OCI-LY7 (cell line): ENCODE measurements around the gene ADGRF4. TPM values are rescaled to one million over a fixed set of nuclear protein-coding genes. Genes with fewer than 3 reads are reported as not detected.

Experiments
- BruUV-seq: library from RNA; stranded (reverse); fragments of 400-500 nt; replicated peaks from 2 replicates; lab custom pipeline; 2021; lab: Mats Ljungman, UMichigan
- CTCF ChIA-PET: fragments of 300-600 bp; sonication (Branson Sonifier 250); formaldehyde crosslinking; loops from one replicate; lab custom pipeline; 2022; ENCODE audit warnings: antibody characterized with exemption; ENCODE audit not compliant: unreplicated experiment; lab: Charles Lee
- POLR2A ChIA-PET: fragments of 300-600 bp; sonication (Branson Sonifier 250); formaldehyde crosslinking; loops from one replicate; lab custom pipeline; 2022; ENCODE audit warnings: antibody characterized with exemption; lab: Charles Lee
- DNase-seq: peaks from one replicate; pipeline ENCODE4 v3.0.0-alpha.2; 2015; ENCODE audit warnings: low spot score
- H2AFZ ChIP-seq: fragments of 200-600 bp; sonication (generic), shearing (Covaris generic); 2 replicates; pipeline ENCODE4 v1.6.1; 2014; ENCODE audit warnings: mild to moderate bottlenecking, antibody characterized with exemption, low read length, moderate library complexity
- H3K27ac ChIP-seq: fragments of 200-600 bp; sonication (generic); 2 replicates; pipeline ENCODE4 v1.5.1; 2014; ENCODE audit warnings: mixed run types, low read depth, mild to moderate bottlenecking, moderate library complexity, low read length, inconsistent platforms; ENCODE audit not compliant: poor library complexity, severe bottlenecking
- H3K36me3 ChIP-seq: fragments of 200-600 bp; sonication (generic); 2 replicates; pipeline ENCODE4 v1.6.1; 2014; ENCODE audit warnings: mild to moderate bottlenecking, antibody characterized with exemption, low read length, moderate library complexity, mixed read lengths; ENCODE audit not compliant: insufficient read depth
- H3K4me1 ChIP-seq: fragments of 200-600 bp; sonication (generic); 2 replicates; pipeline ENCODE4 v1.5.1; 2014; ENCODE audit warnings: mild to moderate bottlenecking, low read length; ENCODE audit not compliant: insufficient read depth, poor library complexity, severe bottlenecking
- H3K4me2 ChIP-seq: fragments of 200-600 bp; sonication (generic); 2 replicates; pipeline ENCODE4 v1.6.1; 2014; ENCODE audit warnings: mild to moderate bottlenecking, low read length
- H3K4me3 ChIP-seq: fragments of 200-600 bp; sonication (generic); 2 replicates; pipeline ENCODE4 v1.5.1; 2014; ENCODE audit warnings: mild to moderate bottlenecking, low read depth, low read length; ENCODE audit not compliant: poor library complexity, severe bottlenecking
- H3K79me2 ChIP-seq: fragments of 200-600 bp; sonication (generic); 2 replicates; pipeline ENCODE4 v1.6.1; 2016; ENCODE audit warnings: low read depth, mild to moderate bottlenecking, low read length, moderate library complexity, mixed read lengths; ENCODE audit not compliant: insufficient read depth
- H3K9me2 ChIP-seq: fragments of 200-600 bp; sonication (generic); 2 replicates; pipeline ENCODE4 v1.6.1; 2016; ENCODE audit warnings: mild to moderate bottlenecking, low read length, mixed read lengths; ENCODE audit not compliant: insufficient read depth
- H3K9me3 ChIP-seq: fragments of 200-600 bp; sonication (generic); 2 replicates; pipeline ENCODE4 v1.6.1; 2014; ENCODE audit warnings: mild to moderate bottlenecking, mixed run types, low read length, mixed read lengths
- H4K20me1 ChIP-seq: fragments of 200-600 bp; sonication (generic); 2 replicates; pipeline ENCODE4 v1.6.1; 2014; ENCODE audit warnings: mild to moderate bottlenecking, antibody characterized with exemption, low read length, moderate library complexity, mixed read lengths; ENCODE audit not compliant: insufficient read depth
- EZH2phosphoT487 ChIP-seq: fragments of 200-600 bp; sonication (generic); IDR thresholded peaks from 2 replicates; pipeline ENCODE4 v1.6.1; 2018; ENCODE audit warnings: low read depth, borderline replicate concordance, mild to moderate bottlenecking, mixed run types, antibody characterized with exemption, low read length, moderate library complexity, mixed read lengths
- intact Hi-C: fragments of 100-400 bp; cut with micrococcal nuclease; formaldehyde crosslinking; loops from one replicate; pipeline ENCODE4 v1.10.0; 2022; ENCODE audit not compliant: unreplicated experiment
- total RNA-seq, 2 experiments: library from RNA; depleted of rRNA in 1 of 2; stranded (reverse); fragments of >200 nt in 1 of 2; shearing (Covaris generic) in 1 of 2; gene quantifications; 2 replicates each; pipeline ENCODE4 v1.2.3, GENCODE V29; 2014 to 2022
- TF ChIP-seq, protein P1 (sequence below): fragments of 200-600 bp; sonication (generic); conservative IDR thresholded peaks from 2 replicates; pipeline ENCODE4 v1.5.1; 2014; ENCODE audit warnings: mild to moderate bottlenecking, antibody characterized with exemption, low read length, moderate library complexity, mixed read lengths

Gene ADGRF4
- total RNA-seq, 2 experiments from 2014 or later, result not detected

DNA sequence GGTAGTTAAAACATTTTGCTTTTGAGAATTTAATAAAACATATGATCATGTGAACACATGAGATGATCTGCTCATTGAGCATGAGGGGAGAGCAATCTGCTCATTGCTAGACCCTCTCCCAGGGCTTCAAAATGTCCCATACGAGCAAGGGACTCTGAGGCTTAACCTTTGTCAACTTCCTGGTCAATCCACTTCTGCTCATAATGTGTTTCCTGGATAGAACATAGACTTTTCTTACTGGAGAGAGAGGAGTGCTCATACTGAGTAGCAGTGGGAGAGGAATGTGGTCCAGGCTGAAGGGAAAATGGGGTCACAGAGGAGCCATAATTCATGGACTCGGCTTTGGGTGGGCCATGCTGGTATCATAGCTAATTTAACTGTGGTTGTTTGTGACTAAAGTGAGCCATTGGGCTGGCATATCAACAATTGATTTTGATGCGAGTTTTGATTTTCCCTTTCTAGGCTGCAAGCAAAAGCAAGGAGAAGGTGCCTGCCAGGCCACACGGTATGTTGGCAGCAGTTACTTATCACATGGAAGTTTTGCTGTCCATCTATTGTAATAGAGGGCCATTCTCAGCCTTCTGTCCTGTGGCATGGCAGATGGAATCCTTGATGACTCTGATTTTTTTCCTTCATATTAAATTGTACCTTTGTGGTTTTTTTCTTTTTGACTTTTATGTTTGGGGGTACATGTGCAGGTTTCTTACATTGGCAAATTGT lies 20.8 kb upstream of the ADGRF4 start:
- no peak for DNase-seq
- H2AFZ ChIP-seq, result no peak overlapping the region
- H3K9me3 ChIP-seq, result no peaks in the 10 kb centered on the region
- H3K9me2 ChIP-seq, result no peaks in the 10 kb centered on the region
- H3K4me1 ChIP-seq, result no peaks in the 10 kb centered on the region
- no peaks in the 10 kb centered on the region for H4K20me1 ChIP-seq
- H3K4me3 ChIP-seq, result no peak overlapping the region
- ChIA-PET POLR2A (interaction anchor here (0.6 kb wide), 1 partner anchor 70 kb away, joined by 3 read pairs; no protein-coding TSS in a partner anchor), CTCF (no interaction called here)
- intact Hi-C loops, result no loop called here
- no peaks in the 10 kb centered on the region for H3K36me3 ChIP-seq
- no peak overlapping the region for H3K27ac ChIP-seq
- H3K4me2 ChIP-seq, result no peak overlapping the region
- no peaks in the 10 kb centered on the region for H3K79me2 ChIP-seq
- TF ChIP-seq, protein P1, sequence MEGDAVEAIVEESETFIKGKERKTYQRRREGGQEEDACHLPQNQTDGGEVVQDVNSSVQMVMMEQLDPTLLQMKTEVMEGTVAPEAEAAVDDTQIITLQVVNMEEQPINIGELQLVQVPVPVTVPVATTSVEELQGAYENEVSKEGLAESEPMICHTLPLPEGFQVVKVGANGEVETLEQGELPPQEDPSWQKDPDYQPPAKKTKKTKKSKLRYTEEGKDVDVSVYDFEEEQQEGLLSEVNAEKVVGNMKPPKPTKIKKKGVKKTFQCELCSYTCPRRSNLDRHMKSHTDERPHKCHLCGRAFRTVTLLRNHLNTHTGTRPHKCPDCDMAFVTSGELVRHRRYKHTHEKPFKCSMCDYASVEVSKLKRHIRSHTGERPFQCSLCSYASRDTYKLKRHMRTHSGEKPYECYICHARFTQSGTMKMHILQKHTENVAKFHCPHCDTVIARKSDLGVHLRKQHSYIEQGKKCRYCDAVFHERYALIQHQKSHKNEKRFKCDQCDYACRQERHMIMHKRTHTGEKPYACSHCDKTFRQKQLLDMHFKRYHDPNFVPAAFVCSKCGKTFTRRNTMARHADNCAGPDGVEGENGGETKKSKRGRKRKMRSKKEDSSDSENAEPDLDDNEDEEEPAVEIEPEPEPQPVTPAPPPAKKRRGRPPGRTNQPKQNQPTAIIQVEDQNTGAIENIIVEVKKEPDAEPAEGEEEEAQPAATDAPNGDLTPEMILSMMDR, result no peak
- no peak for TF ChIP-seq EZH2phosphoT487
- BruUV-seq, result no TSS peak

DNA sequence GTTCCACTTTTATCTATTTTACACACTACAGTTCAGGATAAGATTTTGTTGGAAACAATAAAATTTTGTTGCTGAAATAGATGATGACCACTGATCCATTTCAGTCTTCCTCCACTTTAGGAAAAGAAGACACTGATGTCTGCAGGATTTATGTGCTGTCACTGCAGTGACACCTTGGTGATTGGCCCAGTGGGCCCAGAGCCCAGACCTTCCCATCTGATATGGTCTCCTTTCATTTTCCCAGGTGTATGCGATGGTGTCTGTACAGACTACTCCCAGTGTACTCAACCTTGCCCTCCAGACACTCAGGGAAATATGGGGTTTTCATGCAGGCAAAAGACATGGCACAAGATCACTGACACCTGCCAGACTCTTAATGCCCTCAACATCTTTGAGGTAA lies 19.6 kb upstream of the ADGRF4 start:
- Histone ChIP-seq H3K27ac (no peak overlapping the region), H3K9me3 (no peaks in the 10 kb centered on the region), H3K4me1 (no peaks in the 10 kb centered on the region), H3K79me2 (no peaks in the 10 kb centered on the region), H4K20me1 (no peaks in the 10 kb centered on the region), H3K4me3 (no peak overlapping the region), H3K4me2 (no peak overlapping the region), H3K9me2 (no peaks in the 10 kb centered on the region), H3K36me3 (no peaks in the 10 kb centered on the region), H2AFZ (no peak overlapping the region)
- ChIA-PET POLR2A (no interaction called here), CTCF (no interaction called here)
- TF ChIP-seq, protein P1, result no peak
- TF ChIP-seq EZH2phosphoT487, result no peak
- intact Hi-C loops, result no loop called here
- no TSS peak for BruUV-seq
- DNase-seq, result no peak

DNA sequence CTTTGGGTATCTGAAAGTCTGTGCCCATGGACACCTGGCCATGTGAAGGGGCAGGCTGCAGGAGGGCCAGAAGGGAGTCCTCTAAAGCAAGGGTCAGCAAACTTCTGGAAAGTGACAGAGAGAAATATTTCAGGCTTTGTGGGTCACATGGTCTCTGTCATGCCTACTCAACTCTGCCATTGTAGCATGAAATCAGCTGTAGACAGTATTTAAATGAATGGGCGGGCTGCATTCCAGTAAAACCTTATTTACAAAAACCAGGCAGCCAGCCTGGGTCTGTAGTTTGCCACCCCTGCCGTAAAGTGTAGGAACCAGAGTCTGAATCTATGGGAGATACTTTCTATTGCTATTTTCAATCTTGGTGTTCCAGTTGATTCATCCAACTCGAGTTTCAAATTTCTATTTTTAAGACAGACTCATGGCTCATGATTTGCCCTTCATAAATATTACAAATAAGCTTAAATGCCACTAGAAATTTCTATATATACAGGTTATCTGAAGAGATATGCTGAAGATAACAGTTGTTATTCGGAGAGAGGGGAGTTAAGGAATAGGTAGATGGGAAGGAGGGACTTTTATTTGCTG lies 19.0 kb upstream of the ADGRF4 start:
- H3K27ac ChIP-seq, result no peak overlapping the region
- H3K36me3 ChIP-seq, result no peaks in the 10 kb centered on the region
- TF ChIP-seq, protein P1, result no peak
- TF ChIP-seq EZH2phosphoT487, result no peak
- POLR2A ChIA-PET, result interaction anchor here (1.0 kb wide), 1 partner anchor 10 kb away, joined by 3 read pairs; no protein-coding TSS in a partner anchor
- no TSS peak for BruUV-seq
- DNase-seq, result no peak
- H3K4me3 ChIP-seq, result no peak overlapping the region
- no peaks in the 10 kb centered on the region for H3K9me3 ChIP-seq
- intact Hi-C loops, result no loop called here
- no peaks in the 10 kb centered on the region for H4K20me1 ChIP-seq
- no peaks in the 10 kb centered on the region for H3K4me1 ChIP-seq
- H3K4me2 ChIP-seq, result no peak overlapping the region
- no peaks in the 10 kb centered on the region for H3K79me2 ChIP-seq
- CTCF ChIA-PET, result no interaction called here
- H2AFZ ChIP-seq, result no peak overlapping the region
- H3K9me2 ChIP-seq, result no peaks in the 10 kb centered on the region
